Measurements from ENCODE around the gene CACNA2D3. TPM values are rescaled to one million over a fixed set of nuclear protein-coding genes. Genes with fewer than 3 reads are reported as not detected.

Gene CACNA2D3
- total RNA-seq, 1 experiment from 2014 or later: 0.91 TPM

DNA sequence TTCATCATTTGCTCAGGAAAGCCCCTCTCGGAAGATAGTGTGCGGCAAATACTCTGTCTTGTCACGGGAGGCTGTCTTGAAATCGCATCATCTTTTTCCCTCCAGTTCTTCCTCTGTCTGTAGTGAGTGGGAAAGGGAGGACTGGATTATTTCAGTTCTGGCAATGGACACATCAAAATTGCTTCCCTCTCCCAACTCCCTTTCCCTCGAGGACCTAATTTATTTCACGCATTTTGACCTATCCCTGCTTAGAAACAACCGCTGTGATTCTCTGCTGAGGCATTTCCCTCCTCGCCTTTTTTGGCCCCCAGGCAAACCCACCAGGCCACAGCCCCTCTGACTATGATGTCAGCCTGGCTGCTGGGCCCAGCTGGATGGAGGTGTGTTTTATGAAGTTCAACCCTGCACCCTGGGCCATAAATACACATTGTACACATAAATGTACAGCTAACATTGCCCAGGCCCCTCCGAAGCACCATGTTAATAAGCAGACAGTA, 944.2 kb downstream of the CACNA2D3 start:
- no peak for DNase-seq (ENCODE audit: low read depth)

DNA sequence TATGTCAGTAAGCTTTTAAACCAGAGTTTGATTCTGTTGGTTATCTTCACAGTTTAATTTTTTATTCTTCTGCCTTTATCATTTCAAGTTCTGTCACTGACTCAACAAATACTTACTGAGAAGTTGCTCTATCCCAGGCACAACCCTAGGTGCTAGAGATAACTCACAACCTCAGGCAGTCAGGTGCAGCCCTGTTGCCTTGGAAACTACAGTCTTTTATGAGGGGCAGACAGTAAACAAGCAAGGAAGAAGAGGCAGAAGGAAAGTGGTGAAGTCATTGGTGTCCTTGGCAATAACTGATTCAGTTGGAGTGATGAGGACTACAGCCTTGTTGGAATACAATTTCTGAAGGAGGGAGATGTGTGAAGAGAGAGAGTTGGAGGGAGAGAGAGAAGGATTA, 947.6 kb downstream of the CACNA2D3 start:
- peak; percentile 42 for DNase-seq (ENCODE audit: low read depth)

DNA sequence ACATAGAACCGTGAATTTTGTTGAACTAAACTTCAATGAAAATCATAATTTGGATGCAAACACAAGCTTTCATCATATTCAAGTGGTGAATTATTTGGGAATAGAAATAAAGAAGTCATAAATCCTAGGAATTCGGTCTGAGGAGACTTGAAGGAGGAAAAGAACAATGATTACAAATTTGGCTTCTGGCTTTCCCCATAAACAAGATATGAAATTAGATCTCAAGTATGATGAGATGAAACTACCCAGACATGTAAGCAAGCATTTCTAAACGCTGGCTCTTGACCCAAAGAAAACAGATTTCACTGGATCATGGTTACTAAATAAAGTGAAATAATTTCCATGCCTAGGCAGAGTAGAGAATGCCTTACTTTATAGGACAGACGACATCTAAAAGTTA, 952.4 kb downstream of the CACNA2D3 start:
- DNase-seq (ENCODE audit: low read depth): no peak

DNA sequence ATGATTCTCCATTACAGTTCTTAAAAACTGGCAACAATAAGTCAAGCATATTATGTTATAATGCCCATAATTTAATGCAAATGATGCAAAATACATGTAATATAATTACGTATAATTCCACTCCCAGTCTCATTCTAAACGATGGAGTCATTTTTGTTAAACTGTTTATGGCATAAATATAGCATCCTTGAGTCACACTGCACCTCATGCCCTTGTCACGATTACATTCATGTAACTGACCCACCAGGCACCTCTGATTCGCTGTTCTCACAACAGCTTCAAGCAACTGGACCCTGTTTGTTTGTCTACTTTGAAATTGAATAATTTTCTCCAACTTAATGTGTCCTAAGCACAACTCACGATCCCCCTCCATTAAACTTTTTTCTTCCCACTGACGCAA, 953.5 kb downstream of the CACNA2D3 start:
- peak; percentile 19 for DNase-seq (ENCODE audit: low read depth)

DNA sequence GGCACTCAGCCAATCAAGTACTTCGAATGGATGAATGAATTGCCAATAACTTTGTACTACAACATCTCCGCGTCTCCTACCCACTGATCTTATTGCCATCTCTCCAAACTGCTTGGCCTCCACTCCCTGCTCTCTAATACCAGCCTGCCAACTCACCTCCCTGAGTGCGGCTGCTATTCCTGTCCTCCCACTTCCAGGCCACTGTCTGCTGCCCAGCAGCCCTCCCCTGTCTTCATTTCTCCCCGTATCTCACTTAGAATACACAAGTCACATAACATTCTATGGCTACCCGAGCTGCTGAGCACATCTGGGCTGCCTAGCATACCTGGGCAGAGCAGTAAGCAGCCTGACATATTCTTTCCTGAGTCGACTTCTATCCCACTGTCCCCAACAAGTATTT, 955.4 kb downstream of the CACNA2D3 start:
- DNase-seq (ENCODE audit: low read depth): no peak

DNA sequence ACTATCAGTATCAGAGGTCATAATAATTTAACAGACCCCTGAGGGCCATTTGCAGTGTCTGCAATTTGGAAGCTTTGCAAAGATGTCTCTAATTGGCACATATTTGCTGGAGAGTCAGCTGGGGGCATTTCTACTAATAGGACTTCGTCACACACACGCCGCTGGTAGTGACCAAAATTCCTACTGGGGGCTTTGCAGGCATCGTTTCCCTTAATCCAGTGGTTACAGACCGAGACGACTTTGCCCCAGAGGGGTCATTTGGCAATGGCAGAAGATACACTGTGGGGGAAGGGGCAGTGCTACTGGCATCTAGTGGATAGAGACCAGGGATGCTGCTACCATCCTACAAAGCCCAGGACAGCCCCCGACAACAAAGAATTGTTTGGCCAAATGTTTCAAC, 956.5 kb downstream of the CACNA2D3 start:
- no peak for DNase-seq (ENCODE audit: low read depth)

DNA sequence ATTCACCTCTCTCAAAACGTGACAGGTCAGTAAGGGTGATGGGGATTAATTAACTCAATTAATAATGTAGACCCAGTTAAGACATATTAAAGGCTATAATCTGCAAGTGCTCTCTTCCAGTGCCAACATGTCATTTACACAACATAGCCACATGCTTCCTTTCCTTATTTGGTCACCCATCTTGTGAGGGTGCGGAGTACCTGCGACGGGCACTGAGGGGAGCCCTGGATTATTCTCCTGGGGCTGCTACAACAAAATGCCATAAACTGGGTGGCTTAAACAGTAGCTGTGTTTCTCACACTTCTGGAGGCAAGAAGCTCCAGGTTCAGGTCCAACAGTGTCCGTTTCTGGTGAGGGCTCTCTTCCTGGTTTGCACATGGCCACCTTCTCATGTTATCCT, 962.9 kb downstream of the CACNA2D3 start:
- no peak for DNase-seq (ENCODE audit: low read depth)

DNA sequence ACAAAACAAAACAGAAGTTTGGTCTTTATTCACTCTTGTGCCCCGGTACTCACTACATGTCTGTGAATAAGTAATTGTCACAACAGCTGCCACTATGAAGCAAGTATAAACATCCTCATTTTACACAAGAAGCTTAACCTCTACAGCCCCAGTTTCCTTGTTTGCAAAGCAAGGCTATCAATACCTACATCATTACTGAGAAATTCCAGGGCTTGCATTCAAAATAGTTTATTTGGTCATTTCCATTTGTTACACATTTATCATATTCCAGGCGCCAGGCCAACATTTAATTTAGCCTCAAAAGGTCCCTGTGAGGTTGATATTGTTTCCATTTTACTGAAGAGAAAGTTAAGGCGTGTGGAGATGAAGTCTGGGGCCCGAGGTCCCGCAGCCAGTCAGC, 966.9 kb downstream of the CACNA2D3 start:
- DNase-seq (ENCODE audit: low read depth): peak; percentile 13

DNA sequence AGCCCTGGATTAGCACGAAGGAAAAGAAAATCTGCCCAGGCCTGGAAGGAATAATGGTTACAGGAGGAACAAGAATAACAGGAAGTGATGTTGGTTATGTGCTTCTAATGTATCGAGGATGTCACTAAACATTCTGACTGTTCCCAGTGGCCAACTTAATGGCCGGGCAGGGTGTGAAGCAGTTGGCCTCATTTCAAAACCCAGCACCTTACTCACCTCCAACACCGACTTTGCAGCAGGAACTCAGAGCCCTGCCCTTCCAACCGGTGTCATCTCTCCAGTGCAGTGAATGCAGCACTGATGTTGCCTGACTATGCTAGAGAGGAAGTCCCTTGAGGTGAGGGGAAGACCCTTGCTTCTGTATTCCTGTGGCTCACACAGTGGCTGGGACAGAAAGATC, 967.9 kb downstream of the CACNA2D3 start:
- DNase-seq (ENCODE audit: low read depth): peak; percentile 30

DNA sequence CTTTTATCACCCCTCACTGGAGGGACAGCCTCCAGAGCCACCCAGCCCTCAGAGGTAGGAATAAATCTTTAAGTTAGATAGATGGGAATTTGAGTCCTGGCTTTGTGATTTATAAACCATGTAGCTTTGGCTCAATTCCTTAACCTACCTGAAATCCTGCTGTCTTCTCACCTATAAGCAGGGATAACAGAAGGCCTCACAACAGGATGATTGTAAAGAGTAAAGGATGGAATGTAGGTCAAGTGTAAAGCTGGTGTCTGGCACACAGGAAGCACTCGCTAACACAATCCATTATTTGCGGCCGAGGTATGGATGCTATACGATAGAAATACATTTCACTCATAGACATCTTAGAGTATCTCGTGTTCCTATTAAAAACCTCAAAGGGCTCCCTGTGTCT, 968.4 kb downstream of the CACNA2D3 start:
- no peak for DNase-seq (ENCODE audit: low read depth)

DNA sequence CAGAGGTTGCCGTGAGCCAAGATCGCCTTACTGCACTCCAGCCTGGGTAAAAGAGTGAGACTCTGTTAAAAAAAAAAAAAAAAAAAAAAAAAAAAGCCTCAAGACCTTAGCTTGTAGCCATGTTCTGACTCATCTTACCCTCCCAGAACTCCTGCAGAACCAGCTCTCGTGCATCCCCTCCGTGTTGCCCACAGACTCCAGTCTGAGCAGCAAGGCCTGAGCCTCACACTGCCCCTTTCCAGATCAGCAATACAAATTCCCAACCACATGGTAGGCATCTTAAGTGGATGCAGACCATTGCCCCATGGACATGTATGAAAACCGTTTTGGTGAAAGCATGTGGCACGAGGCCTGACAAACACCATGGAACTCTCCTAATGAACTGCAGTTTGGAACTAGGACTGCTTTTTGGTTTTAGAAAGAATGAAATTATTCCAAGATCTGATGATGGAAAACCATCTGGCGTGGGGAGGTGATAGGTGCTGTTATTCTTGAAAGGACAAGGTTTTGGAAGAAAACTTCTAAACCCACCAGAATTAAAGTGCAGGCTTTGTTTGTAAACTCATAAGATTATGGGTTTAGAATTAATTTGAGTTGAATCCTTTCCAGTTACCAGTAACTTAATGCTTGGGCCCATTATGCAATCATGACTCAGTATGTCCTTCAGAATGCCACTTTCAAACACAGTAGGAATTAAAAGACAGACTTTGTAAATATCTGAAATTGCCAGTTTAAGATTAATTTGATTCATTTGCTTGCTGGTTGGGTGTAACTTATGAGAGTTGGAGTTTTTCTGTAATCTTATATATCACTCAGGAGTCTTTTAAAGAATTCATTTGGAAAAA, 969.3 kb downstream of the CACNA2D3 start:
- peak; percentile 63 for DNase-seq (ENCODE audit: low read depth)

DNA sequence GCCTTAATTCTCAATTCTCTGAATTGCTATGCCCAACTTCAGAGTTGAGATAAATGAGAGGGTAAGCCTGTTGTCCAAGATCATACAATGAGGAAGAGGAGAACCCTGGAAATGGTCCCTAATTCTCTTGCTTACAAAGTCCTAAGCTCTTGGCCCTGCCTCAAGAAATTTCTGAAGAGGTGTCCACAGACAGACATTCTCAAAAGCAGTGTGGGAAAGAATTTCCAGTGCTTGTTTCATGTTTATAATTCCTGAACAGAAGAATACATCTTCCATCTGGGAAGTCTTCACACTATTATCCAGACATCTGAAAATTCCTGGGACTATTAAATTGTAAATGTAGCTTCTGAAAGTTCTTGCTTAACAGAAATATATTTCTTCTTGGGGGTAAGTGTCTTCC, 972.3 kb downstream of the CACNA2D3 start:
- DNase-seq (ENCODE audit: low read depth): no peak

DNA sequence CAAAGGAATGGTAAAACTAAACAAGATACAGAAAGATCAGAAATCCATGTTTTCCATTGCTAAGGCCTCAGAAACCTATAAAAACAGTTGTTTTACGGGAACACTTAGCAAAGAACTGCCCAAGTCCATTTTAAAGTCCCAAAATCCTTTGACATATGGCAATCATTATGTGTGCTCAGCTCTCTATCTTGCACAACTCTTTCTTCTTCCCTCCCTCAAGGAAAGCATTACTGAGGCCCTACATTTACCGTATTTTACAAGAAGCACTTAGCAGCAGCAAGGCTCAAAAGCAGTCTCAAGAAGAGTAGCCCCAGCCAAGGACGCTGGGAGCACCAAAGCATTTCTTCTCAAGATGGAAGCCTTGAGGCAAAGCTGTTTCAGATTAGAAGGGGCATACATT, 975.1 kb downstream of the CACNA2D3 start:
- DNase-seq (ENCODE audit: low read depth): no peak

DNA sequence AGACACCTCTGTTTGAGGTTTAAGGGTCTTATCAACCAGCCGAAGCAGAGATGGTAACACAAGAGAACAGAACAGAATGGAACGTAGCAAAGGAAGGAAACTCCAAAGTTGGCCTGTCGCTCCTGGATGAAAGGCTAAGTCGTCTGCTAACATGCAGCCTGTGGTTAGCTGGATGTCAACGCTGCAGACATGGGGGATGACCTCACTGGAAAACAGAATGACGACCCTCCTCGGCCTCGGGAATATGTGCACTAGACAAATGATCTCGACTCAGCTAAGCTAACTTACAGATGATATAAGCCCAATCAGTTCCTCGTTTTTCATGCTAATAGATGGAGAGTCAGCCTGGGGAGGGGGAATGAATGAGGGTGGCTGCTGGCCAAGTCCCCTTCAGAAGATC, 983.3 kb downstream of the CACNA2D3 start:
- no peak for DNase-seq (ENCODE audit: low read depth)

DNA sequence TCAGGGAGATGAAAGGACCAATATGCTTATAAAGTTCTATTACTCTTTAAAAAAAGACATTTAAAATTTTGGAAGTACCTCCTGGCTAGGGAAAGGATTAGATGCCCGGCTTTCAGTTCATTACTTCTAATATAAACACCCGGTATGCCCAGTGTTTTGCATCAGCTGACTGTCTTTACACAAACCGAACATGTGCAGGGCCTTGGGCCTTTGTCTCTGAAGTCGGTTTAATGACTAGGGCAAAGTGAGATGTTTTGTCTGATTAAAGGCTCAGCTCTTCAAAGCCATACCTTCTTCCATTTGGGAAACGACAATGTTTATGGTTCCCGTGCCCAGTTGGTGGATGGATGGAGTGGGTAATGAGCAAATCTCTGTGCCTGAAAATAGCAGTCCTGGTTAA, 984.8 kb downstream of the CACNA2D3 start:
- DNase-seq (ENCODE audit: low read depth): peak; percentile 8

DNA sequence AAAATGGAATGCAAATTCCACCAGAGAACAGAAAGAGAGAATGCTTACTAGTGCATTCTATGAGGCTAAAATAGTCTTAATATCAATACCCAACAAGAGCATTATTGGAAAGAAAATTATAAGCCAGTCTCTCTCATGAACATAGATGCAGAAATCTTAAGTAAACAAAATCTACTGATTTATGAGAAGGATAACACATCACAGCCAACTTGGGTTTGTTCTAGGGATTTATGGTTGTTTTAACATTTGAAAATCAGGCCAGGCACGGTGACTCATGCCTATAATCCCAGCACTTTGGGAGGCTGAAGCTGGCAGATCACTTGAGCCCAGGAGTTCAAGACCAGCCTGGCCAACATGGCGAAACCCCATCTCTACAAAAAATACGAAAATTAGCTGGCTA, 989.6 kb downstream of the CACNA2D3 start:
- peak; percentile 64 for DNase-seq (ENCODE audit: low read depth)

DNA sequence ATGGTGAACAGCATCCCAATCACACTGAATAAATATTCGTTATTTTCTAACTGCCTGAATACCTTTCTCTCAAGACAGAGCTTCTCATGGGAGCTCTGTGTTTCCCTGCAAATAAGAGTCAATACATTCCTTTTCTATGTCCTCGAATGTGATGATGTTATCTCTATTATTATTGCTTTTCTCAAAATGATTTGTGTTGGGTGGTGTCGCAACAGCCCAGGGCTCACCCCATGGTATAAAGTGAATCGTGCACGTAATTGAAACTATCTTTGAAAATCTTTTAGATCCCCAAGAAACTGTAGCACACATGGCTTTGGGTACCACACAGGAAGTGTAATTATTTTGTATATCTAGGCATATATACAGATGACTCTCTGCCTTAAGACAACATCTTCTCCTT, 996.1 kb downstream of the CACNA2D3 start:
- no peak for DNase-seq (ENCODE audit: low read depth)

DNA sequence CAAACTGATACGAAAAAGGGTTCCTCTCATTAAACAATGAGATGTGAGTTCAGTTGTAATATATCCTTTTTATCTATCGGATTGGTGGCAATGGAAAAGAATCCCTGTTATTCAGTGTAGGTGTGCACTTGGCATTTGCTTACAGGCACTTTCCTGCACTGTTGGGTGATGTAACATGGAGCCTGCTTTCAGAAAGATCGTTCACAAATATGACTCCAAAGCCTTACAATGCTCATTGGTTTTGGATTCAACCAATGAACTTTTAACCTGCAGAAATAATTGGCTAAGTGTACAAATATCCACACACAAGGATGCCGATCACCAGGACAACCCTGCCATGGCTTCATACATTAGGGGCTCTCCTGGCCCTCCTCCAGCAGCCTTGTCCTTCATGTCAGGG, 996.9 kb downstream of the CACNA2D3 start:
- DNase-seq (ENCODE audit: low read depth): no peak

DNA sequence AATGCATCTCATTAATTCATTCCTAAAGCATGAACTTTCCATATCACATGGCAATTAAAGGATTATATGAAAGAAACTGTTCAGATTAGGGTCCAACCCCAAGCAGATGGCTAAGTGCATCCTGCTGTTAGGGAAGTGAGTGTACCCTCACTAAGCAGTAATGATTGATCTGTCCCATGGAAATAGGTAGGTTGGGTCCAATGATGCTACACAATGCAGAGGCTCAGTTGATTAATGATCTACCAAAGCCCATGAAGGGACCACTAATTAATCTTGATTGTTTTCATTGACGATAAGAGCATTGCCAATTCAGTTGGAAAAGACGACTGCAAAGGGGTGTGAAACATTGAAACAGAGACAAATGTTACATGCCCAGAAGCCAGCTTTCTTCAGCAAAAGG, 1000.0 kb downstream of the CACNA2D3 start:
- no peak for DNase-seq (ENCODE audit: low read depth)

Other genes starting within 250 kb of the CACNA2D3 start
- 14.3 and 16.0 TPM in 2 replicates for gene ACTR8, start 240.4 kb upstream of the CACNA2D3 start, total RNA-seq (2014; rRNA removed; shearing (Covaris generic))
- gene SELENOK, start 230.7 kb upstream of the CACNA2D3 start, total RNA-seq (2014; rRNA removed; shearing (Covaris generic)): 56.1 and 67.0 TPM in 2 replicates